KMS-11 (cell line): ENCODE data around the gene C1orf53.

Source experiments
- H2AFZ ChIP-seq: fragments of 200-600 bp; sonication (generic); 2 replicates; pipeline ENCODE4 v1.6.1; 2016; ENCODE audit warnings: antibody characterized with exemption, mixed run types, low read depth
- H3K27ac ChIP-seq: fragments of 200-600 bp; sonication (generic); 2 replicates; pipeline ENCODE4 v1.6.1; 2016; ENCODE audit warnings: mild to moderate bottlenecking, mixed run types
- H3K27me3 ChIP-seq: fragments of 200-600 bp; sonication (generic); 2 replicates; pipeline ENCODE4 v1.6.1; 2017; ENCODE audit warnings: mild to moderate bottlenecking, low read depth, mixed run types, moderate library complexity; ENCODE audit not compliant: insufficient read depth
- H3K36me3 ChIP-seq: fragments of 200-600 bp; sonication (generic); 2 replicates; pipeline ENCODE4 v1.6.1; 2017; ENCODE audit warnings: mild to moderate bottlenecking, mixed run types; ENCODE audit not compliant: insufficient read depth
- H3K4me1 ChIP-seq: fragments of 200-600 bp; sonication (generic); 2 replicates; pipeline ENCODE4 v1.6.1; 2016; ENCODE audit warnings: mild to moderate bottlenecking, low read depth, mixed run types; ENCODE audit not compliant: poor library complexity, severe bottlenecking
- H3K4me2 ChIP-seq: fragments of 200-600 bp; sonication (generic); 2 replicates; pipeline ENCODE4 v1.7.0; 2016; ENCODE audit warnings: mild to moderate bottlenecking, mixed run types
- H3K4me3 ChIP-seq: fragments of 200-600 bp; sonication (generic); IDR thresholded peaks from 2 replicates; pipeline ENCODE4 v1.6.1; 2017; ENCODE audit warnings: low read depth, low read length, mixed read lengths; ENCODE audit not compliant: insufficient read depth
- H3K79me2 ChIP-seq: fragments of 200-600 bp; sonication (generic); 2 replicates; pipeline ENCODE4 v1.6.1; 2016; ENCODE audit warnings: low read depth, mixed run types; ENCODE audit not compliant: insufficient read depth
- H3K9ac ChIP-seq: fragments of 200-600 bp; sonication (generic); 2 replicates; pipeline ENCODE4 v1.6.1; 2016; ENCODE audit warnings: mild to moderate bottlenecking, mixed run types
- H4K20me1 ChIP-seq: fragments of 200-600 bp; sonication (generic); 2 replicates; pipeline ENCODE4 v1.6.1; 2016; ENCODE audit warnings: mild to moderate bottlenecking, mixed run types; ENCODE audit not compliant: insufficient read depth
- CTCF ChIP-seq: fragments of 200-600 bp; sonication (generic); conservative IDR thresholded peaks from 2 replicates; pipeline ENCODE4 v1.6.1; 2017; ENCODE audit warnings: low read depth, mild to moderate bottlenecking, antibody characterized with exemption, low read length, moderate library complexity, mixed read lengths

Gene C1orf53

DNA sequence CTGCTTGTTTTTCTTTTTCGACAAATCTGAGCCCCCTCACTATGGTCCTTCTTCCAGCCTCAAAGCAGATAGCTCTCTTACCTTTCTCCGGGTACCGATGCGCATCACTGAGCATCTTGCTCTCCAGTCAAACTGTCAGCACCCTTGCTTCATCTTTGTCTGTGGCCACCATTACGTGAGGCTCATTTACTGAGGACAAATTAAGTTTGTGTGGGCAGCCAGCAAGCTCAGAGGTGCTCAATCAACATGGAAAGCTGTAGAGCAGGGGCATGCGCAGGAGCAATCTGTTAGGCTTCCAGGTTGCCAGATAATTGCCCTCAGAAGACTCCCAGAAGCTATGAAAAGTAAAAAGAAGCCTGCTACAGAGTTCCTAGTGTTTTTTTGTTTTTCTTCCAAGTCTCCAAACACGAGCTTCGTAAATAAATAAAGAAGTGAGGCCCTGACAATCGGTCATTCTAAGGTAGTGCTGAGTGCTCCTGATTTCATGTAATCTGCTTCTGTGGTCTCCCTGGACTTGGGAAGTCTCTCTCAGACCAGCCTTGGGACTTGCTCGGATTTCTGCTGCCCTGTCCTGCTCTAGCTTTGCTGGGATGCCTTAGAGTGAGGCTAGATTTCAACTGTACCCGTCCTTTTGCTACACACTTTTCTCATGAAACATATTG is 1.8 kb downstream of the C1orf53 start:
- H3K4me3 ChIP-seq = no peak overlapping the region
- H3K9ac ChIP-seq = no peak overlapping the region
- no peak overlapping the region for H2AFZ ChIP-seq
- H3K79me2 ChIP-seq = no peaks in the 10 kb centered on the region
- TF ChIP-seq CTCF = no peak
- no peaks in the 10 kb centered on the region for H3K36me3 ChIP-seq
- no peaks in the 10 kb centered on the region for H4K20me1 ChIP-seq
- no peak overlapping the region for H3K27ac ChIP-seq
- no peaks in the 10 kb centered on the region for H3K27me3 ChIP-seq
- no peak overlapping the region for H3K4me2 ChIP-seq
- peaks cover 16% of the 10 kb centered on the region for H3K4me1 ChIP-seq

DNA sequence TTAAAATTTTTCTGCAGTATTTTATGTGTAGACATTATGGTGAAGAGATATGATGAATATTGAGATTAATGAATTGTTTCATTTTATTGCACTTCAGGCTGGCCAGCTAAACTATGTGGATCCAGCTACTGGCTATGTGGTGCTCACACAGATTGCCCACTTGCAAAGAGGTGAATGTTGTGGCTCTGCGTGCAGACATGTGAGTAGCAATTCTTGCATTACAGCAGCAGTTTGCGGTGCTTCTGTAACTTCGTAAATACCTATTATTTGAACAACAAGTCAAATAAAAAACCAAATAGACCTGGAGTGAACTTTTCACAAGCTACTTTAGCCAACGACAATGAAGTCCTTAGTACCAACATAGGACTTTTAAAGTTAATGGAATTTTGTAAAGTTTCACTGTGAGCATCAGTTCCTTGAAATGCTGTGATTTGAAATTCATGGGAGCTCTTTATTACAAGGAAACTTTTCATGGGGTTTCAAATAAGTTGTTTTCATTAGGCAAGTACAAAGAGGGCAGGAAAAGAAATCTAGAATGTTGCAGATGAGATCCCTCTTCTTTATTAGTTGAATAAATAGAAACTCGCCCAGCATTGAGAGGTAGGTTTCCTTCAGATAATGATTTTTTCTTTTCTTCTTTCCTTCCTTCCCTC is 3.4 kb downstream of the C1orf53 start:
- Histone ChIP-seq H4K20me1 (no peaks in the 10 kb centered on the region), H3K4me1 (peaks cover 16% of the 10 kb centered on the region), H2AFZ (no peak overlapping the region), H3K36me3 (no peaks in the 10 kb centered on the region), H3K9ac (no peak overlapping the region), H3K4me3 (no peak overlapping the region), H3K27ac (no peak overlapping the region), H3K79me2 (no peaks in the 10 kb centered on the region), H3K4me2 (no peak overlapping the region), H3K27me3 (no peaks in the 10 kb centered on the region)
- no peak for TF ChIP-seq CTCF

DNA sequence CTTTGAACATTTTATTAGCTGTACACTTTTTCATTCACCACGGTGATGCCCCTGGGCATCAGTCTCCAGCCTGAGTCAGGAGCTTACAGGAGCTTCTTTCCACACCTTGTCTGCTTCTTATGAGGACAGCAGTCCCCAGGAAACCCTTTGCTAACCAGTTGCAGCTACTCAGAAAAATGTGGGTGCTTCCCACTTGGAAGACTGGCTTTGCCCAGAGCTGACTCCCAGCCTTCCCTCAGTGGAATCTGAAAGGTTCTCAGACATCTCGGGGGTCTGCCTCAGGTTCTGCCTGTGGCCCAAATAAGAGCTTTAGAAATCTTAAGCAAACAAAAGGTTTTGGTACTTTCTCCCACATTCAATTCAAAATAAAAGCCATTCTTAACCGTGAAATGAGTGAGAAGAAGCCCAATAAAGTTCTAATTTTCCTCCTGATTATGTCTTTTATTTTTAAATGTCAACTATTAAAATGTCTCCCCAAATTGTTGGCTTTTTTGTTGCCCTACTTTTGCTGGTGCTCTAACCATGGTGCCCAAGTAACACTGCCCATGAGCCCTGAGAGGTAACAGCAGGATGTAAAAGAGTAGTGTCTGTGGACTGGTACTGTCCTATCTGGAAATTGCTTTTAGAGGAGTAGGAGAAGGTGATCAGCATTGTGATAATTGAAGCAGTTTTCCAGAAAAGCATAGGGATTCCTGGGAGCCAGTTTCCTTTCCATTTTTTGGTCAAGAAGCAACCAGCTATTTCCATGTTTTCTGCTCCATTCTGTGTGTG is 5.6 kb downstream of the C1orf53 start:
- no peak overlapping the region for H3K27ac ChIP-seq
- no peak overlapping the region for H2AFZ ChIP-seq
- H3K9ac ChIP-seq = no peak overlapping the region
- no peak for TF ChIP-seq CTCF
- H3K4me3 ChIP-seq = no peak overlapping the region
- H3K4me1 ChIP-seq = peaks cover 6% of the 10 kb centered on the region
- H3K27me3 ChIP-seq = no peaks in the 10 kb centered on the region
- no peaks in the 10 kb centered on the region for H3K79me2 ChIP-seq
- H3K36me3 ChIP-seq = no peaks in the 10 kb centered on the region
- H4K20me1 ChIP-seq = no peaks in the 10 kb centered on the region
- H3K4me2 ChIP-seq = no peak overlapping the region

GRCh38 chr1:197908716-197909220 is 6.3 kb downstream of the C1orf53 start:
- no peak overlapping the region for H3K27ac ChIP-seq
- H3K4me2 ChIP-seq = no peak overlapping the region
- H3K36me3 ChIP-seq = no peaks in the 10 kb centered on the region
- no peak for TF ChIP-seq CTCF
- H3K4me3 ChIP-seq = no peak overlapping the region
- no peak overlapping the region for H3K9ac ChIP-seq
- no peaks in the 10 kb centered on the region for H3K27me3 ChIP-seq
- no peaks in the 10 kb centered on the region for H4K20me1 ChIP-seq
- peaks cover under 1% of the 10 kb centered on the region for H3K4me1 ChIP-seq
- no peak overlapping the region for H2AFZ ChIP-seq
- H3K79me2 ChIP-seq = no peaks in the 10 kb centered on the region
